Measurements from ENCODE around the gene ATP11B. TPM values are rescaled to one million over a fixed set of nuclear protein-coding genes. Genes with fewer than 3 reads are reported as not detected.
"Not testable (repeated sequence)": the region's sequence is repeated elsewhere in the genome, so short reads cannot be mapped to it uniquely, and the experiment has no call there.

The ATP11B gene
- total RNA-seq, 6 experiments from 2014 or later = 43.9 to 60.5 (median 51.5) TPM

- Mint-ChIP-seq H3K4me3 (no peak overlapping the region), H3K9me3 (no peaks in the 10 kb centered on the region), H3K4me1 (ENCODE audit: low read depth) (peaks cover 10% of the 10 kb centered on the region), H3K27me3 (ENCODE audit: insufficient read depth) (no peaks in the 10 kb centered on the region), H3K27ac (no peak overlapping the region), H3K36me3 (ENCODE audit: low read depth) (peaks cover 50% of the 10 kb centered on the region)
- TF ChIP-seq, protein P1, sequence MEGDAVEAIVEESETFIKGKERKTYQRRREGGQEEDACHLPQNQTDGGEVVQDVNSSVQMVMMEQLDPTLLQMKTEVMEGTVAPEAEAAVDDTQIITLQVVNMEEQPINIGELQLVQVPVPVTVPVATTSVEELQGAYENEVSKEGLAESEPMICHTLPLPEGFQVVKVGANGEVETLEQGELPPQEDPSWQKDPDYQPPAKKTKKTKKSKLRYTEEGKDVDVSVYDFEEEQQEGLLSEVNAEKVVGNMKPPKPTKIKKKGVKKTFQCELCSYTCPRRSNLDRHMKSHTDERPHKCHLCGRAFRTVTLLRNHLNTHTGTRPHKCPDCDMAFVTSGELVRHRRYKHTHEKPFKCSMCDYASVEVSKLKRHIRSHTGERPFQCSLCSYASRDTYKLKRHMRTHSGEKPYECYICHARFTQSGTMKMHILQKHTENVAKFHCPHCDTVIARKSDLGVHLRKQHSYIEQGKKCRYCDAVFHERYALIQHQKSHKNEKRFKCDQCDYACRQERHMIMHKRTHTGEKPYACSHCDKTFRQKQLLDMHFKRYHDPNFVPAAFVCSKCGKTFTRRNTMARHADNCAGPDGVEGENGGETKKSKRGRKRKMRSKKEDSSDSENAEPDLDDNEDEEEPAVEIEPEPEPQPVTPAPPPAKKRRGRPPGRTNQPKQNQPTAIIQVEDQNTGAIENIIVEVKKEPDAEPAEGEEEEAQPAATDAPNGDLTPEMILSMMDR (IDR thresholded peaks at IDR 0.05) = no peak
- no peak for DNase-seq
Measured at GRCh38 chr3:182848906-182849305, 55.6 kb downstream of the ATP11B start.

- H3K4me1 Mint-ChIP-seq (ENCODE audit: low read depth) = no peaks in the 10 kb centered on the region
- no peaks in the 10 kb centered on the region for H3K27me3 Mint-ChIP-seq (ENCODE audit: insufficient read depth)
- DNase-seq = no peak
- H3K27ac Mint-ChIP-seq = no peak overlapping the region
- H3K36me3 Mint-ChIP-seq (ENCODE audit: low read depth) = peaks cover 17% of the 10 kb centered on the region
- TF ChIP-seq, protein P1 (IDR thresholded peaks at IDR 0.05) = no peak
- no peak overlapping the region for H3K4me3 Mint-ChIP-seq
- no peaks in the 10 kb centered on the region for H3K9me3 Mint-ChIP-seq
Measured at GRCh38 chr3:182855076-182855475, 61.8 kb downstream of the ATP11B start.

DNA sequence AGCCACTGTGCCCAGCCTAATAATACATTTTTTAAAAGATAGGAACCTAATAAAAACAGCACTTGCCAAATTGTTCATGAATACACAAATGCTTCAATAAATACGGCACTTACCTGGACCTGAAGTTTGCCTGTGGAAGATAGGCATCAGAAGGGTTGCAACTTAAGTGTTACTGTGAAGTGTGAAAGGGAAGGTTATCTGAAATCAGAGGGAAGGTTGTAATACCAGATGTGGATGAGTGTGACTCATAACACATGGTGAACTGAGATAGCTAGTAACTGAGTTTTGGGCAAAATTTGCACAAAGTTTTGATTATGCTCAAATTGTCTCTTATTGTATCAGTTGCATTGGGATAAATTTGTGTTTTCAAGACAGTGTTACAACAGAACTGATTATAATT lies 68.0 kb downstream of the ATP11B start:
- no peak for DNase-seq
- no peak overlapping the region for H3K4me3 Mint-ChIP-seq
- no peaks in the 10 kb centered on the region for H3K4me1 Mint-ChIP-seq (ENCODE audit: low read depth)
- H3K36me3 Mint-ChIP-seq (ENCODE audit: low read depth) = no peaks in the 10 kb centered on the region; the same call in 1 of the 2 replicates
- H3K27ac Mint-ChIP-seq = no peak overlapping the region
- peaks cover 1% of the 10 kb centered on the region; the same call in 1 of the 2 replicates for H3K27me3 Mint-ChIP-seq (ENCODE audit: insufficient read depth)
- TF ChIP-seq, protein P1 (IDR thresholded peaks at IDR 0.05) = no peak
- H3K9me3 Mint-ChIP-seq = no peaks in the 10 kb centered on the region

- Mint-ChIP-seq H3K27me3 (ENCODE audit: insufficient read depth) (peaks cover 1% of the 10 kb centered on the region; the same call in 1 of the 2 replicates), H3K9me3 (no peaks in the 10 kb centered on the region), H3K27ac (no peak overlapping the region), H3K36me3 (ENCODE audit: low read depth) (no peaks in the 10 kb centered on the region; the same call in 1 of the 2 replicates), H3K4me3 (no peak overlapping the region), H3K4me1 (ENCODE audit: low read depth) (no peaks in the 10 kb centered on the region)
- DNase-seq = no peak
- TF ChIP-seq, protein P1 (IDR thresholded peaks at IDR 0.05) = no peak
Measured at GRCh38 chr3:182862159-182862860, 69.0 kb downstream of the ATP11B start.

- Mint-ChIP-seq H3K4me1 (ENCODE audit: low read depth) (no peaks in the 10 kb centered on the region), H3K36me3 (ENCODE audit: low read depth) (peaks cover 12% of the 10 kb centered on the region; the same call in 1 of the 2 replicates), H3K27me3 (ENCODE audit: insufficient read depth) (peaks cover 2% of the 10 kb centered on the region; the same call in 1 of the 2 replicates), H3K9me3 (no peaks in the 10 kb centered on the region), H3K4me3 (no peak overlapping the region), H3K27ac (no peak overlapping the region)
- no peak for DNase-seq
- TF ChIP-seq, protein P1 (IDR thresholded peaks at IDR 0.05) = no peak
Measured at GRCh38 chr3:182869059-182869458, 75.8 kb downstream of the ATP11B start.

- not testable (repeated sequence) for H3K27me3 Mint-ChIP-seq (ENCODE audit: insufficient read depth); H3K4me1 Mint-ChIP-seq (ENCODE audit: low read depth); H3K9me3 Mint-ChIP-seq; DNase-seq; H3K27ac Mint-ChIP-seq; H3K4me3 Mint-ChIP-seq
- peaks cover 12% of the 10 kb centered on the region; the same call in 1 of the 2 replicates for H3K36me3 Mint-ChIP-seq (ENCODE audit: low read depth)
Measured at GRCh38 chr3:182870917-182871316, 77.6 kb downstream of the ATP11B start.

All from HFFc6 (cell line).